Colon (tissue), 2 donors: ENCODE data around the gene TPK1.
"Not testable (repeated sequence)": the region's sequence is repeated elsewhere in the genome, so short reads cannot be mapped to it uniquely, and the experiment has no call there.

ENCODE experiments used
- FAIRE-seq: peaks from 2 replicates; lab custom pipeline; 2012; peaks lifted over from hg19 to GRCh38; lab: Jason Lieb, UNC
- donor health status: control.
- donor health status: control.

The TPK1 gene

GRCh38 chr7:144474800-144475615 is 360.8 kb downstream of the TPK1 start:
- no peak for FAIRE-seq

- FAIRE-seq = no peak
Observed at GRCh38 chr7:144474363-144474762, 361.5 kb downstream of the TPK1 start.

GRCh38 chr7:144473908-144474307 is 361.9 kb downstream of the TPK1 start:
- no peak for FAIRE-seq

- no peak for FAIRE-seq
Observed at GRCh38 chr7:144470078-144470477, 365.8 kb downstream of the TPK1 start.

- no peak for FAIRE-seq
Observed at GRCh38 chr7:144468990-144469732, 366.7 kb downstream of the TPK1 start.

GRCh38 chr7:144459635-144460034 is 376.2 kb downstream of the TPK1 start:
- no peak for FAIRE-seq

- no peak for FAIRE-seq
Observed at GRCh38 chr7:144455040-144455404, 380.8 kb downstream of the TPK1 start.

- no peak for FAIRE-seq
Observed at GRCh38 chr7:144454256-144455039, 381.4 kb downstream of the TPK1 start.

GRCh38 chr7:144452064-144452463 is 383.8 kb downstream of the TPK1 start:
- no peak for FAIRE-seq

GRCh38 chr7:144445590-144445989 is 390.3 kb downstream of the TPK1 start:
- FAIRE-seq = no peak

GRCh38 chr7:144439717-144440205 is 396.1 kb downstream of the TPK1 start:
- no peak for FAIRE-seq

- no peak for FAIRE-seq
Observed at GRCh38 chr7:144438759-144439158, 397.1 kb downstream of the TPK1 start.

- no peak for FAIRE-seq
Observed at GRCh38 chr7:144437370-144438191, 398.3 kb downstream of the TPK1 start.

GRCh38 chr7:144436500-144436899 is 399.4 kb downstream of the TPK1 start:
- no peak for FAIRE-seq

- FAIRE-seq = no peak
Observed at GRCh38 chr7:144428431-144428830, 407.4 kb downstream of the TPK1 start.

- not testable (repeated sequence) for FAIRE-seq
Observed at GRCh38 chr7:144427539-144427938, 408.3 kb downstream of the TPK1 start.

- FAIRE-seq = not testable (repeated sequence)
Observed at GRCh38 chr7:144418931-144419330, 416.9 kb downstream of the TPK1 start.

GRCh38 chr7:144416341-144416740 is 419.5 kb downstream of the TPK1 start:
- no peak for FAIRE-seq

GRCh38 chr7:144415858-144416257 is 420.0 kb downstream of the TPK1 start:
- no peak for FAIRE-seq

- no peak for FAIRE-seq
Observed at GRCh38 chr7:144414815-144415214, 421.0 kb downstream of the TPK1 start.

GRCh38 chr7:144410441-144410840 is 425.4 kb downstream of the TPK1 start:
- no peak for FAIRE-seq

- no peak for FAIRE-seq
Observed at GRCh38 chr7:144408121-144408520, 427.7 kb downstream of the TPK1 start.
